Skeletal muscle tissue (tissue), 4 donors: ENCODE data around the gene TNFRSF18. TPM values are rescaled to one million over a fixed set of nuclear protein-coding genes. Genes with fewer than 3 reads are reported as not detected.

Experiments
- H3K27ac ChIP-seq: one replicate; pipeline ENCODE4 v1.7.0; 2013; ENCODE audit warnings: mild to moderate bottlenecking, low read depth, low read length, inconsistent platforms
- H3K27me3 ChIP-seq, 3 donors: one replicate each; pipeline ENCODE4 v1.7.0; 2013; ENCODE audit warnings: low read length in 3 of 3; ENCODE audit not compliant: control insufficient read depth in 3 of 3, insufficient read depth in 3 of 3
- H3K36me3 ChIP-seq, 3 donors: one replicate each; pipeline ENCODE4 v1.7.0; 2013; ENCODE audit warnings: low read length in 3 of 3; ENCODE audit not compliant: control insufficient read depth in 3 of 3, insufficient read depth in 3 of 3
- H3K4me1 ChIP-seq, 3 donors: one replicate each; pipeline ENCODE4 v1.7.0; 2013; ENCODE audit warnings: low read length in 3 of 3, mild to moderate bottlenecking in 3 of 3; ENCODE audit not compliant: control insufficient read depth in 3 of 3, insufficient read depth in 3 of 3
- H3K4me3 ChIP-seq, 3 donors: one replicate each; pipeline ENCODE4 v1.7.0; 2013; ENCODE audit warnings: low read length in 3 of 3
- H3K9ac ChIP-seq, 3 donors: one replicate each; pipeline ENCODE4 v1.7.0; 2013; ENCODE audit warnings: low read length in 3 of 3, mild to moderate bottlenecking in 3 of 3, moderate library complexity in 2 of 3, low read depth in 1 of 3
- H3K9me3 ChIP-seq, 3 donors: one replicate each; pipeline ENCODE4 v1.7.0; 2013; ENCODE audit warnings: low read length in 3 of 3; ENCODE audit not compliant: control insufficient read depth in 3 of 3
- total RNA-seq: library from RNA; depleted of rRNA; stranded (reverse); fragments of >200 nt; gene quantifications from one replicate; pipeline ENCODE4 v1.2.3, GENCODE V29; 2014
- donor health status: Osteomylitis.

TNFRSF18 gene
- total RNA-seq, 1 donor from 2014 or later, result 1.6 TPM

- Histone ChIP-seq H3K9me3 (no peaks in the 10 kb centered on the region), H3K4me3 (no peak within 1 kb of the TSS), H3K27me3 (no peaks in the 10 kb centered on the region), H3K4me1 (peaks cover 7 to 15% (median 13%) of the 10 kb centered on the region in 3 donors), H3K9ac (no peak within 1 kb of the TSS), H3K27ac (no peak within 1 kb of the TSS), H3K36me3 (peaks cover 15 to 24% (median 16%) of the 10 kb centered on the region in 3 donors)
Measured at GRCh38 chr1:1213345-1214265, 7.2 kb upstream of the TNFRSF18 start, which contains the start of gene TNFRSF4. Gene TNFRSF4 (minus strand): TSS chr1:1214153. CDS start chr1:1214127, 26 bp downstream.

GRCh38 chr1:1212780-1213344 lies 6.5 kb upstream of the TNFRSF18 start:
- Histone ChIP-seq H3K4me1 (peaks cover 11 to 20% (median 17%) of the 10 kb centered on the region in 3 donors), H3K9me3 (no peaks in the 10 kb centered on the region), H3K9ac (peak overlapping the region in 1 of 3 donors; percentile 45), H3K27ac (no peak overlapping the region), H3K4me3 (peak overlapping the region in 1 of 3 donors; percentile 32), H3K36me3 (peaks cover 8 to 17% (median 8%) of the 10 kb centered on the region in 3 donors), H3K27me3 (peaks cover 4 to 5% (median 4%) of the 10 kb centered on the region in 3 donors)

- Histone ChIP-seq H3K27me3 (peaks cover 13 to 15% (median 15%) of the 10 kb centered on the region in 3 donors), H3K4me3 (no peak overlapping the region), H3K27ac (no peak overlapping the region), H3K9ac (no peak overlapping the region), H3K36me3 (peaks cover 3 to 10% (median 8%) of the 10 kb centered on the region in 3 donors), H3K9me3 (no peaks in the 10 kb centered on the region), H3K4me1 (peaks cover 11 to 21% (median 16%) of the 10 kb centered on the region in 3 donors)
Measured at GRCh38 chr1:1211541-1212441, 5.4 kb upstream of the TNFRSF18 start.

GRCh38 chr1:1210726-1211540 lies 4.5 kb upstream of the TNFRSF18 start:
- H3K9me3 ChIP-seq, result no peaks in the 10 kb centered on the region

GRCh38 chr1:1208713-1209433 lies 2.5 kb upstream of the TNFRSF18 start:
- no peaks in the 10 kb centered on the region for H3K9me3 ChIP-seq
- H3K36me3 ChIP-seq, result no peaks in the 10 kb centered on the region
- peaks cover 25 to 41% (median 29%) of the 10 kb centered on the region in 3 donors for H3K27me3 ChIP-seq
- no peak overlapping the region for H3K27ac ChIP-seq
- peak overlapping the region in 1 of 3 donors; percentile 45 for H3K9ac ChIP-seq
- no peak overlapping the region for H3K4me3 ChIP-seq
- H3K4me1 ChIP-seq, result peaks cover 4 to 20% (median 18%) of the 10 kb centered on the region in 3 donors

More at GRCh38 chr1:1210726-1211540, 4.5 kb upstream of the TNFRSF18 start:
- Histone ChIP-seq H3K36me3 (peaks cover 0 to 6% (median 4%) of the 10 kb centered on the region in 3 donors), H3K4me1 (peaks cover 11 to 26% (median 19%) of the 10 kb centered on the region in 3 donors), H3K4me3 (no peak overlapping the region), H3K27me3 (peaks cover 20 to 24% (median 22%) of the 10 kb centered on the region in 3 donors), H3K27ac (no peak overlapping the region), H3K9ac (no peak overlapping the region)

GRCh38 chr1:1207571-1207892 lies 1.1 kb upstream of the TNFRSF18 start:
- H3K9me3 ChIP-seq, result no peaks in the 10 kb centered on the region
- H3K4me3 ChIP-seq, result no peak overlapping the region
- H3K9ac ChIP-seq, result no peak overlapping the region
- H3K36me3 ChIP-seq, result no peaks in the 10 kb centered on the region
- H3K27me3 ChIP-seq, result peaks cover 29 to 42% (median 33%) of the 10 kb centered on the region in 3 donors
- no peak overlapping the region for H3K27ac ChIP-seq
- H3K4me1 ChIP-seq, result peaks cover 4 to 18% (median 16%) of the 10 kb centered on the region in 3 donors

- Histone ChIP-seq H3K36me3 (no peaks in the 10 kb centered on the region), H3K4me3 (no peak overlapping the region), H3K9ac (no peak overlapping the region), H3K9me3 (no peaks in the 10 kb centered on the region), H3K27ac (no peak overlapping the region), H3K4me1 (peaks cover 4 to 18% (median 16%) of the 10 kb centered on the region in 3 donors), H3K27me3 (peaks cover 29 to 42% (median 34%) of the 10 kb centered on the region in 3 donors)
Measured at GRCh38 chr1:1206966-1207531, 657 bp upstream of the TNFRSF18 start.

GRCh38 chr1:1205769-1206375 lies 520 bp downstream of the TNFRSF18 start:
- Histone ChIP-seq H3K27ac (no peak overlapping the region), H3K9me3 (no peaks in the 10 kb centered on the region), H3K9ac (peak overlapping the region in 1 of 3 donors; percentile 50), H3K4me3 (peak overlapping the region in 1 of 3 donors; percentile 13), H3K36me3 (no peaks in the 10 kb centered on the region), H3K4me1 (peaks cover 4 to 18% (median 16%) of the 10 kb centered on the region in 3 donors), H3K27me3 (peaks cover 29 to 42% (median 34%) of the 10 kb centered on the region in 3 donors)
